HG03108 (cell line): ENCODE measurements around the gene PCSK6.

Experiments used
- ATAC-seq: cut with Tn5 transposase; IDR thresholded peaks from one replicate; pipeline ENCODE4 v1.9.1; 2021; ENCODE audit warnings: moderate library complexity; ENCODE audit not compliant: unreplicated experiment

Gene PCSK6

GRCh38 chr15:101315736-101316135 lies 173.8 kb downstream of the PCSK6 start:
- no peak for ATAC-seq

DNA sequence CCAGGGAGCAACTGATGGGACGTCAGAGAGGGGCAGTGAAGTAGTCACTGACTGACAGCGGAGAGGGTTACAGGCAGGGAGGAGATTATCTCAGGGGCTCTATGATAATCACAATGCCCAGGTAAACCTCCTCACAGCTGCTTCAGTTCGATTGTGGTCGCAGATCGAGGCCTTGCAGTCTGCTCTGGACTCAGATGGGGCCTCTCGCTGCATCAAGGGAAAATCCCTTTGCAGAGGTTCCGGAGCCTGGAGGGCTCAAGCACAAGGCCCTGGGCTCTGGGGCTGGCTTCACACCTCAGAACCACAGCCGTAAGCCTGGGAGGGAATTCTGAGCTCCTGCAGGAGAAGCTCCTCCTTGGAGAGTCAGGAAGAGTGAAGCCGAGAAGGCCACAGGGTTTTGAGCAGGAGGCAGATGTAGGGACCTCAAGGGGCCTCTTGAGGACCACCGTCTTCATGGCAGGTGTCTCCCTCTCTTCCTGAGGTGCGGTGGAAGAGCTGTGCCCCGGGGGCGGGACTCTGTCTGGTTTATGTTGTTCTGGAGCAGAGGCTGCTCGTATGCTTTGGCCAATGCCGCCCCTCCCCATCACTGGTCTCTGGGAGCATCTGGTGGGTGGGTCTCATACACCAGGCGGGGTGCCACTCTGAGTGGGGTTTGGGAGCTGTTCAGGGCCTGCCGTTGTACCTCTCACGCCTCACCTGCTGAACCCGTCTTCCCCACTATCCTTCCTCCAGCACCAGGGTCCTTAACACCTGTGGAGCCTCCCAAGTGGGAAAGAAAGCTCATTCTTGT lies 175.0 kb downstream of the PCSK6 start:
- ATAC-seq: no peak

DNA sequence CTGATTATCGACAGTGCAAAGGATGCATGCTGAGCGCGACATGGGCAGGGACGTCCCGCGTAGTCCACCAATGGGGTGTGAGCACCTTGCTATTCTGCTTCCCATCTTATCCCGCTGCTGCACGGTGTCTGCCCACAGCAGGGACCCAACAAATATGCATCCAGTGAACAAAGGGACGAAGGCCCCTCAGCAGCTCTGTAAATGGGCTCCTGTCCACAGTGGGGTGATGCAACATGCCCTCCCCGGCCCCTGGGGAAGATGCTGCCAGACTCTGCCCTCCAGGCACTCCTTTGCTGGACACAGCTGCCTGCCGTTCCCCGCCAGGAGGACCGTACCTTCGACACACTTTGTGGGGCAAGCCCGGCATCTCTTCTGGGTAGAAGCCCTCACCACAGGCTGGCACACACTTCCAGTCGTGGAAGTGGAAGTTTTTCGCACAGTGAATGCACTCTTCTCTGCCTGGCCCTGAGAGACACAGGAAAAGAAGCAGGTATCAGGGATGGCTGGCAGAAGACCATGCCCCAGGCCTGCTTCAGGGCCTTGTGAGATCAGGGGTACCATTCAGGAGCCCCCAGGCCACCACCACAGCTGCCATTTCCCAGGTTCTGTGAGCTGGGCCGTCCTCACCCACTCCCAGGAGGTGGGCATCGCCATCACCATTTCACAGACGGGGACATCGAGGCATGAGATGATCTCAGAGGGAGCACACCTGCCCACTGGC lies 176.3 kb downstream of the PCSK6 start:
- no peak for ATAC-seq

DNA sequence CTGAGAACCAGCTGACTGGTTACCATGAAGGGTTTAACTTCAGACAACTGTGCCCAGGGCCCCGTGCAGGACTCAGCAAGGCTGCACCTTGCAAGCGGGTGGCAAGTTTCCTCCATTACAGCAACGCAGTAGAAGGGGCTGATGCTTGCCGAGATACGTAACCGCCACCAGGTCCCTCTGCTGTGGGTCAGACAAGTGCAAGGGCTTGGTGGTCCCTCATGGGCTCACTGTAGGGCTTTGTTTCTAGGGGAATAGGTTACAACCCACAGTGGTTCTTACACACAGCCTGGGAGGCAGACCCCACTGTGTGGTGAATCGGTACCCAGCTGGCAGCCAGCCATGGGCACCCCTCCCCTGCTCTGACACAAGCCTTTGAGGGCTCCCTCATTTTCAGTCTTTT lies 179.0 kb downstream of the PCSK6 start:
- ATAC-seq: no peak

DNA sequence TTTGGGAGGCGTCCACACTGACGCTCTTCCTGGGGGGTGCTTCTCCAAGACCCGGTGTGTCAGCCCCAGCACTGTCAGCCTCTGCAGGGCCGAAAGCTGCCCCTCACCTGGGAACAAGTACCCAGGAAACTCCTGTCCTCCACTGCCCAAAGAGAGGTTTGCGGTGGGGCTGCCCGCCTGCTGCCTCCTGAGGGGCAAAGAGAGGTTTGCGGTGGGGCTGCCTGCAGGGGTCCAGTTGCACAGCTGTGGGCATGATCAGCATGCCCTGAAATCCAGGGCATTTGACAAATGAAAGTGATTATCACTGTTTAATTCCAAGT lies 179.4 kb downstream of the PCSK6 start:
- ATAC-seq: no peak

DNA sequence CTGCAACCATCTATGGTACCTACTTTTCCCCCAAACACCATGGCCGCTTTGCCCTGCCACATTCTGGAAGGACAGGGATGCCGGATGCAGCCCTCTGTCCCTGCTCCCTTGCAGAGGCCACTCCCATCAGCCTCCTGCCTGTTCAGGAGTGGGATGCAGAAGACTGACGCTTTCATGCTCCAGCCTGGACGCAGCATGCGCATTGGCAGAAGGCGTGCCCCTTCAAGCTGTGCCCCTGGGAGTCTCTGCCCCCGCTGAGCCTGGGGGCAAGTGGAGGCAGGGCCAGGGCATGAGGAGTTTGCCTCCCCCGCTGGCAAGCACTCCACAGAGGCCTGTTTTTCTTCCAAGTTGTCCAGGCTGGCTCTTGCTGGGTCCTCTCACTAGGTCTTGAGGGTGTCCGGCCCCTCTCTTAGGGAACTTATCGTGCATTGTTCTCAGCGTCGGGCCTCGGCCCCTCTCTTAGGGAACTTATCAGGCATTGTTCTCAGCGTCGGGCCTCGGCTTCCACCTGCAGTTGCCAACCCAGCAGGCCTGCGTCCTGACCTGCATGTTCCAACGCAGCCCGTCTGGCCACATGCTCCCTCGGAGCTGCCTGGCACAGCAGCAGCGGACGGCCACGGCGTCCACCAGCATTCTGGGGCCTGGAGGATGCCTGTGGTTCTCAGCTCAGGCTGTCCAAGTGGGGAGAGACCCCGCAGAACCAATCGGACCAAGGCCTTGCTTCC lies 179.9 kb downstream of the PCSK6 start:
- no peak for ATAC-seq

DNA sequence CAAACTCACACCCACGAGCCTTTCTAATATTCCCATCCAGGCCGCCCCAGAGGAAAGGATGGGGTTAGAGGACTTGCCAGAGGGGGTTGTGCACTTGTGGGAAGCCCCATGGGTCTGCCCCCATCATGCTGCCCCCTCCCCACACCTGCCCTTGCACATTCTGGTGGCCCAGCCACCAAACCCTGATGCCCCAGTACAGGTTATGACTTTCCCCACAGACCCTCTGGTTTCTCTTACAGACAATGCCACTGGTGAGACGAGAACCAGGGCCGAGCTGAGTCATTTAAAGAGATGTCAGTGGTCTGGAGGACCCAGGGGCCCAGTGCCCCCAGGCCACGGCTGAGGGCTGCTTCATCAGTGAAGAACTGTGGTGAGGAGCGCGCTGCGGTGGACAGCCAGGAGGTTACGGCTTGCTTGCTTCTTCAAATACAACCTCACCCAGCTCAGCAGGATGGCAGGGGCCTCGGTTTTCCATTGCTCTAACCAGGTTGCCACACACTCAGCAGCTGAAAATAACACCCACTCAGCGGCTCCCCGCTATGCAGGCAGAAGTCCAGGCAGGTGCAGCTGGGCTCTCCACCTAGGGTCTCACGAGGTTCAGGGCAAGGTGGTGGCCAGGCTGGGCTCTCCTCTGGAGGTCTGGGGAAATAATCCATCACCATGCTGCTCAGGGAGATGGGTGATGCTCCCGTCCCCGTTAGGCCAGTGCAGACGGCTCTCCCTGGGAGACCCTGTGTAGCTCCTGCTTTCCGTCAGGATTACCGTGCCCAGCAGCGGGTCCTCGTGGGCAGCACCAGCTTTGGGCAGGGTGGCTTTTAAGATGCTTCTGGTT lies 180.7 kb downstream of the PCSK6 start:
- ATAC-seq: no peak

DNA sequence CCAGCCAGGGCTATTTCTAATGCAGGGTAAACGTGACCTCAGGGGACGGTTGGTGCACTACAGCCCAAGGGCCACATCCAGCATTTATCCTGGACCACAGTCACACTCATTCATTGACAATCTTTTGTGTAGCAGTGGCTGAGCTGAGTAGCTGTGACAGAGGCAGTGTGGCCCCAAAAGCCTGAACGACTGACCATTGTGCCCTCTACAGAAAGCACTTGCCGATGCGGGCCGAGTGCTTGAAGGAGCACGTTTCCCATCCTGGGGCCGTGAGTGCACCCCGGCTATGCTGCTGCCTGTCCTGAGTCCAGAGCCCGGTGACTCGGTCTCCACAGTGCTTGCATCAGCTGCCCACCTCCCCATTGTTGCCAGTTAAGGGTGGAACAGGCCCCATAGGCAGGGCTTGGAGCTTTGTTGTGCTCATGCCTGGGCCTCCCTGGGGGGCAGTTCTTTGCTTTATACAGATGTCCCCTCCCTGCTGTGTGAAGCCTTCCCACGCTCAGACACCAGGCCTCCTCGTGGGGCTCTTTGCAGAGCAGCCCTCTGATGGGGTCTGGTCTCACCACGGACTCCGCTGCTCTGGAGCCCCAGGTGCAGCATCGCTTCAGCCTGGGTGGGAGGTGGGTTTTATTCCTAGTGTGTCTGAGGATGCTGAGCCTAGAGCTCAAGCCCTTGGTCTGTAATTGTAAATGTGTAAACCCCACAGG lies 181.5 kb downstream of the PCSK6 start:
- ATAC-seq: no peak

- ATAC-seq: no peak
Observed at GRCh38 chr15:101307048-101307896, 182.2 kb downstream of the PCSK6 start.

GRCh38 chr15:101306341-101307047 lies 183.0 kb downstream of the PCSK6 start:
- ATAC-seq: no peak

DNA sequence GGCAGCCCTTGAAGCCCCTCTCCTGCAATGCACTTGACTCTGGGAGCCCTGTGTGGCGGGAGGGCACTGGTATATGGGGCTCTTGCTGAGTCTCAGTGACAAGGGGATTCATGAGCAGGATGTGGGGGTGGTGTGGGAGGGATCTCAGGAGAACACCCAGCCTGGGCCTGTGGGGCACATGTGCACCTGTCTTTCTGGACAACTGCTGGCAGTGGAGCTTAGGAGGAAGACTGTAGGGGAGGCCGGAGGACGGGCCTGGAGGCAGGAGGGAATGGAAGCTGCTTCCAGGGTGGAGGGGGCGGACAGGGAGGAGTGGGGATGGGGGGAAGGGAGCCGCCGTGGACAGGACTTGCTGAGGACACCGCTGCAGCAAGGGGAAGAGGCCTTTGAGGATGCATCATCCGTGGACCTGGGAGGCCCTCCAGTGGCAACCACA lies 183.7 kb downstream of the PCSK6 start:
- ATAC-seq: no peak

- no peak for ATAC-seq
Observed at GRCh38 chr15:101303408-101303807, 186.1 kb downstream of the PCSK6 start.

GRCh38 chr15:101296418-101297405 lies 192.8 kb downstream of the PCSK6 start:
- no peak for ATAC-seq

- no peak for ATAC-seq
Observed at GRCh38 chr15:101295607-101296161, 193.8 kb downstream of the PCSK6 start.

GRCh38 chr15:101294731-101295606 lies 194.5 kb downstream of the PCSK6 start, which contains the start of gene SNRPA1:
Gene SNRPA1 (minus strand): TSS chr15:101295248. CDS start chr15:101295178, 70 bp downstream.
- peak; percentile 73 for ATAC-seq

GRCh38 chr15:101293122-101293521 lies 196.4 kb downstream of the PCSK6 start:
- no peak for ATAC-seq
